Neural progenitor cell (in vitro differentiated cells): ENCODE measurements around the gene LRRC32.
A peak's percentile ranks its signal among the peaks of the same experiment; 100 is the strongest.

Experiments used
- CTCF ChIP-seq: fragments of 200-600 bp; sonication (generic); IDR thresholded peaks from 2 replicates; pipeline ENCODE4 v1.5.1; 2017; ENCODE audit warnings: antibody characterized with exemption, mild to moderate bottlenecking
- EZH2 ChIP-seq: fragments of 200-600 bp; sonication (generic); IDR thresholded peaks from 2 replicates; pipeline ENCODE4 v1.6.1; 2017; ENCODE audit warnings: antibody characterized with exemption, mild to moderate bottlenecking, moderate library complexity
- EZH2phosphoT487 ChIP-seq: fragments of 200-600 bp; sonication (generic); IDR thresholded peaks from 2 replicates; pipeline ENCODE4 v1.6.1; 2017; ENCODE audit warnings: antibody characterized with exemption

- peak; percentile 88 for TF ChIP-seq CTCF
- no peak for TF ChIP-seq EZH2
- TF ChIP-seq EZH2phosphoT487 = no peak
These were observed 10.2 kb upstream of the LRRC32 start for GRCh38 chr11:76680518-76681425.
